Stimulated activated CD8-positive, alpha-beta memory T cell treated with anti-CD3 and anti-CD28 coated beads, Interleukin-7, amount 100 ng/mL, for 1 hour (primary cell): ENCODE results near the gene SESN1.

Experiments used
- DNase-seq, 2 donors: peaks; one replicate each; pipeline ENCODE4 v3.0.0-alpha.2; 2020; ENCODE audit warnings: low read depth in 2 of 2

Gene SESN1

DNA sequence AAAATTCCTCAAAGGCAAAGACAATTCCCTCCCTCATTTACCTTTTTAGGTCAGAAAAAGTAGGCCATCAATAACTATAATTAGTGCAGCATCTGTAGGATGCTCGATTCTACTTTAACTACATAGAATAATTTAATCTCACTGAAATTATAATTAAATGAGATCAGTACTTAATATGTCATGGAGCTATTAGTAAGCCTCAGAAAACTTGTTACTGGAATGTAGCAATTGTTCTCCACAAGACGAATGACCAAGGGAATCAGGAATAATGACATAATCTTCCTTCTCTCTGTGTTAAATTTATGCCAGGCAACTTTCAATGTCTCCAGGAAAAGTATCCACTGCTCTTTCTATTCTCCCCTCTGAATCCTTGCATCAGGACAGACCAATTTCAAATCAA is 34.1 kb downstream of the SESN1 start:
- DNase-seq: no peak

DNA sequence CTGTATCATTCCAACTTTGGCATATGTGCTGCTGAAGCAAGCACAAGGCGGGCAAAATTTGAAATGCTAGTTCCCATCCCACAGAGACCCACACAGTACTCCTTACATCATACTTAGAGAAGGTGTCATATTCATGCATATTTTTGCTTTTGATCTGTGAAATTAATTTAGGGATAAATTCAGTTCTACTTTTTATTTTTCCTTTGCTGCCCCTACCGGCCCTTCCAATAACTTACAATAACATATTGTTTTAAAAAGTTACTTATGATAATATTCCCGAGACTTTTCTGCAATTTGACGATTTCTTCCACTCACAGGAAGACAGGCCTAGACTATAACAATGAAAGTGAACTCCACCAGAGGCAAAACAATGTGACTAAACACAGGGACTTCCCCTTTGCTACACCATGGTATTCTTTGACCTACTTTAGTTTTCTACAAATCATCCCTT is 35.0 kb downstream of the SESN1 start:
- DNase-seq: no peak

DNA sequence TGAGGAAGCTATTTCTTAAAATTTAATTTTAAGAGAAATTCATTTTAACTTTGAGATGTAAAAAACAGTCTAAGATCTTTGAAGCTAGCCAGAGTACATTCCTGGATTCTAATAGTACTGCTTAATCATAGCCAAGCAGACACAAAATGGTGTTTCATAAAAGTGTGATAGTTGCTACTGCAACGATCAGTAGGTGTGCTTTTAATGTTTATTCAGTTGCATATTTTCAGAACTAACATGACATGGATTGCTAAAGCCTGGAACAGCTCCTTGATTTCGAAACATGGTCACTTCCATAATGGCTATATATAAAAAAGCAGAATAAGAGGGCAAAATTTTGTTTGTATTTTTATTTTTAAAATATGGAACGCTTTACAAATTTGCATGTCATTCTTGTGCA is 35.5 kb downstream of the SESN1 start:
- DNase-seq: no peak

DNA sequence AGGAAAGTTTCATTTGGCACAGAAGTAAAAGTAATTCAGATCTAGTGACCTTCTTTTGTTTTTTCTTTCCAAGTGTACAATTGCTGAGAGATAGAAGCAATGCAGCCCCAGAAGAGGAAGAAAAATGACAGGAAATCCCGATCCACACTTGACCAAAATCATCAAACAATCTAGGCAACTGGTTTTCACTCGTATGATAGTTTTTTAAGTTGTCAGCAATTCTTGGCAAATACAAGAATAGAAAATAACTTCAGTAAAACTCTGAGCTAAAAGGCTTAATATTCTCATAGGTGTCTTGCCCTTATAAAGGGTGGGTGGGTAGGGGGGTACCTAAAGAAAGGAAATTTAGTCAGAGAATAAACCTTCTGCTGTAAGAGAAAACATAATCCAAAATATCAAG is 36.0 kb downstream of the SESN1 start:
- no peak for DNase-seq

DNA sequence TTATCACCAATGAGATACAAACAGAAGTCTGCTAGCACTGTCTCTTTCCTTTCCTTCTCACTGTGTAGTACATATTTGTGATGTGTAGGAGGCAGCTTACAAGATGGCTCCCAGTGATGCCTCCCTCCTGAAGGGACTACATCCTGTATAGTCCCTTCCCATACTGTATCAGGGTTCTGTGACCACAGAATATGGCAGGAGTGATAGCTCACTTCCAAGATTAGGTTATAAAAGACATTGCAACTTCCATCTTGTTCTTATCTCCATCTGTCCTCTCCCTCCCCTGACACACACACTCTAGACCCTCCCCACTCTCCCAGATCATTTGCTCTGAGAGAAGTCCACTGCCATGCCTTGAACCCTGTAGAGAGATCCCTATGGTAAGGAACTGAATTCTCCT is 38.0 kb downstream of the SESN1 start:
- DNase-seq: no peak

DNA sequence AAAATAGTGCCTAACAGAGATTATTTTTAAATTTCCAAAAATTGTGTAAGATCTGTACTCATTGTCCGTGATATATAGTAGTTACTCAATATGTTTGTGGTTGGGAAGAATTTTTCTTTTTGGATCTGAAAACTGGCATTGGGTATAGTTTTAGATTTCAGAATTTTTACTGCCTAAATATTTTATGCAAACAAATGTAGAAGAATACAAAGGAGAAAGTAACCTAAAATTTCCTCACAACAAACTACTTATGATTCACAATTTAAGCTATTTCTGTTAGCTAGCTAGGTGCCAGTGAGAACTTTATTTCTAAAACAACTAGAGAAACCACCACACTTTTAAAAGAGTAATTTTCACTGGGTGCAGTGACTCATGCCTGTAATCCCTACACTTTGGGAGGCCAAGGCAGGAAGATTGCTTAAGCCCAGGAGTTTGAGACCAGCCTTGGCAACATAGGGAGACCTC is 38.8 kb downstream of the SESN1 start:
- DNase-seq: no peak

DNA sequence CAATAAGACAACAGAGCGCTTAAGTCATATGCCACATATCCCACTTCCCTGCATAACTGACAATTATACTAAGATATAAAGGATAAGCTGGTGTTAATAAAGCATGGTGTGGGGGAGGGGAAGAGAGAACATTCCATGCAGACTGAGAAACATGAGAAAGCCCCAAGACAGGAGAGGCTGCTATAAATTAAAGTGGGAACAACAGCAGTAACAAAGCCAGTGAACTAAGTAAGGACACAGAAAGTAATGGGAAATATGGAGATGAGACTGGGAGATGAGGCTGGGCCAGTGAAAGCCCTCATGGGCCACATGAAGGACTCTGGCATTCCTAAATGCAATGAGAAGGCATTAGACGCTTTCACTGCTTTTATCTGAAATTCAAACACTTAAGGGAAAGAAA is 41.3 kb downstream of the SESN1 start:
- DNase-seq: no peak

DNA sequence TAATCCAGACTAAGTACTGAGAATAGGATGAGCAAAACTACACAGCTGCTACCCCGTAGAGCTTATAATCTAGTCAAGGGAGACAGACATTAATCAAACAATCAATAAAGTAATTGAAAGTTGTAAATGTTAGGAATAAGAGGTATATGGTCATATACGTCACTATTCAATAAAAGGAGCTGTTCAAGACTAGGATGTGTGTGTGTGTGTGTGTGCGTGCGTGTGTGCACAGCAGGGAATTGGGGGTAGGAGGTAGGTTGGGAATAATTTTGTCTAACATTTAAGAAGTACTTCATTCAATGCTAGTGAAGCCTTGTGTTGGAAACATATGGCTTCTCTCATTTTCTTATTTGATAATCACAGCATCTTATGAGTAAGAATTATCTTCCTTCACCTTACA is 41.8 kb downstream of the SESN1 start:
- no peak for DNase-seq

DNA sequence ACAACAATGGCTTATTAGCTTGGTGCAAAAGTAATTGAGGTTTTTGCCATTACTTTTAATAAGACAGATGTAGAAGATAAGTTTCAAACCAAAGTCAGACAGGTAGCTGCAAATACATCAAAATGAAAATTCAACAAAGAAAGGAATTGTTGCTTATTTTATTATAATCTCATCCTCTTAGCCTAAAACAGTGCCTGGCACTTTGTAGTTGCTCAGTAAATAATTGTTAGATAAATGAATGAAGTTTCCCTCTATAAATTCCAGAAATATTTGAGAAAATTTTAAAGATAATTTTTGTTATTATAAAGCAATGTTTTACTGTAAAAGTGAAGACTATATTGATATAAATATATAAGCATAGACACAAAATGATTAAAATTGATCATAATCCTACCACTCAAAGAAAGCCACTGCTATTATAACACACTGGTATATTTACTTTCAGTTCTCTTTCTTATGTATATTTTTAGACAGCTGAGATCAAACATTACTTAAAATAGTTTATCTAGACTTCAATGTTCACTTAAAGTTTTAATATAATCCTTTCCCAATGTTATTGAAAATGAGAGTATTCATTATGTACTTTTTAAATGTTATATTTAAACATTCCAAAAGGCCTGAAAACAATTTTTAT is 42.5 kb downstream of the SESN1 start:
- no peak for DNase-seq

DNA sequence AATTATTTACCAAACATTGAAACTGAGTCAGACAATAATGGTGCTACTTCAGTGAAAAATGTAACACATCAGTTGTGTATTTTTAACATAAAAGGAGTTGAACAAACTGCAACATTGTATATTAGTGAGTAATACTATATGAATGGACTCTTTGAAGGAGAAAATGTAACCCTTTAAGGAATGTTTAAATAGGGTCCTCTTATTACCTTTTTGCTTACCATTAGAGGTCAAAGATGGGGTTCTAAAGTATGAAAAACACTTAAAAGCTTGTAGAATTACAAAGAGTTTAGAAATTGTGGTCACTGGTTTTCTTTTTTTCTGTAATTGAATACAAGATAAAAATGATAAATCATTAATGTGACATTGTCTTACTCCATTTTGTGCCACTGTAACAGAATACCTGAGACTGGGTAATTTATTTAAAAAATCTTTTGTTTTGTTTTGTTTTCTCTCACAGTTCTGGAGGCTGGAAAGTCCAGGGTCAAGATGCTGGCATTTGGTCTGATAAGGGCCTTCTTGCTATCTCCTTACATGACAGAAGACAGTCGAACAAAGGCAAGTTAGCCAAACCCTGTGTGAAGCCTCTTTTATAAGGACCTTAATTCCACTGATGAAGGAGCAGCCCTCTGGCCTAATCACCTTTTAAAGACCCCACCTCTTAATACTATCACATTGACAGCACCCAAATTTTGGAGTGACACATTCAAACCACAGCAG is 43.2 kb downstream of the SESN1 start:
- no peak for DNase-seq

DNA sequence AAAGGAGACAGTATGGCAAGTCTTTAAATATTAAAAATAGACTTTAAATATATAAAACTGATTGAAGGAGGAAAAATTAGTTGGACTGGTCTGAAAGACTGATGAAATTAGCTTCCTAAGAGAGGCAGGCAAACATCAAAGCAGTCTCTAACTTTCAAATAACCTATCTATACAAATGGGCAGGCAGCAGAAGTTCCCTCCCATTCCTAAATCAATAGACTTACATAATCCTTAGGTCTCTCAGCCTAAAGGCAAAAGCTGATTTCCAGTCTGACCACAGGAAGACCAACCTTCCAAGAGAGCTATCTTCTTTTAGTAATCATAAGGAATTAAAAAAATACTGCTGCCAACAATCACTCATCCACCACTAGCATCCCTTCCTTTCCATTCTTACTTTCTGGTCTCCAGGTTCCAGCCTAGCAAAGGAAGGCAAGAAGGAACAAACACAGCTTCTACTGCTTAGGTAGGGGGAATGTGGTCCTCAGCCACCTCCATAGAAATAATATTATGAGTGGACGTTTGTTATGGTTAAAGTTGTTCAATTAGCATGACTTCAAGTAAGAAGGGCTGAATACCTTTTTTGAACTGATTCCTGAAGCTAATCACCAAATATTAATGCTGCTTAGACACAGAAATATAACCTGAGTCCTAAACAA is 44.1 kb downstream of the SESN1 start:
- DNase-seq: no peak

DNA sequence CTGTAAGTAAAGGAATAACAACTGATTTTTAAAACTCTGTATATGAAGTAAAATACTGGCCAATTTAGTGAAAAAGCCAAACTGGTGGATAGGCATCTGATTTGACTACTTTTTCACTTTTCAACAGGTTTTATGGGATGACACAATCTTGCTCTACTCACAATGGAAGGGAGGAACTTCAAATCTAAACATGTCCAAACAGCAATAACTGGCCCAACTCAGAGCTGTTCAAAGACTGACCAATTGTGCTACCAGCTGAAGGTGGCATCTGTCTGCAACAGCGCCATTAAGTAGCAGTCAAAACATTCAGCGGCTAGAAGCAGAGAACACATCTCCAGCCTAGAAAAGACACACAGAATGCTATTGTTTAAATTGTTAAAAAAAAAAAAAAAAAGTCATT is 44.6 kb downstream of the SESN1 start:
- DNase-seq: no peak

DNA sequence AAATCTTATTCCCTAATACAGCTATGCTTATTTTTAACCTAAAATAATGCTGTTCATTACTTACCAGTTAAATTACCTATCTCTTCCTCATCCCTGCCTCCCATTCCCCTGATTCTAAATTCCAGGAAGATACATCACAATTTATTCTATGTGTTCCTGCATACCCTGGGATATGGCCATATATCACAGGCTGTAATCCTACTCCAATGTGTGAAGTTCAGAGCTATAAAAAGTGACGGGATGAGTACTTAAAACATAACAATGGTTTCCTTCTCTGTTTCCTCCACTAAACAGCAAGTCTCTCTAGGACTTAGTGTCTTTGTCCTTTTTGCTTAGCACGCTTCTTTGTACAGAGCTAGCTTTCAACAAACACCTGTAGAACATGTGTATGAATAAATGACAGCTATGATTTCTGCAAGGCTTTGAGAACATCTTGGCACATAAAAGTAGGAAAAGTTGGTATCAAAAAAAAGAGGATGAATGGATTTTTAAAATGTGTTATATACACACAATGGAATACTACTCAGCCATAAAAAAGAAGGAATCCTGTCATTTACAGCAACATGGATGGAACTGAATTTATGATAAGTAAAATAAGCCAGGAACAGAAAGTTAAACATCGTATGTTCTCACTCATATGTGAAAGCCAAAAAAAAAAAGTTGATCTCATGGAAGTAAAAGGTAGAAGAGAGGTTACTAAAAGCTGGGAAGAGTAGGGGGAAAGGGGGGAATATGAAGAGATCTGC is 45.8 kb downstream of the SESN1 start:
- DNase-seq: no peak

DNA sequence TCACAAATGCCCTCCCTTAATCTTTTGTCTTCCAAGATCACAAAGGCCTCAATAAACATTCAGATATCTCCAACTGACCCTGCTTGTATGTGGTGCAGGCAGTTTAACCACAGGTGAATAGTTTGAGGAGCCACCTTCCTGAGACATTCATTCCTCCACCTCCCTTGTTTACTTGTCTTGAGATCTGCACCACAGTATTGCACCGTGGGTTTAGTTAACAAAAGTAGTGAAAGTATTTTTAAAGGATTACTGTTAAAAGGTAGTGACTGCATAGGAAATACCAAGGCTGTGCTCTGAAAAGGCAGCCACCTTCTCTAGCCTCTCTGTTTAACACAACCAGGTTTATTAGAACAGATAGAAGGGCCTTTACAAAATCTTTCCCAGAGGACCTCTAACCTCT is 46.5 kb downstream of the SESN1 start:
- DNase-seq: no peak

DNA sequence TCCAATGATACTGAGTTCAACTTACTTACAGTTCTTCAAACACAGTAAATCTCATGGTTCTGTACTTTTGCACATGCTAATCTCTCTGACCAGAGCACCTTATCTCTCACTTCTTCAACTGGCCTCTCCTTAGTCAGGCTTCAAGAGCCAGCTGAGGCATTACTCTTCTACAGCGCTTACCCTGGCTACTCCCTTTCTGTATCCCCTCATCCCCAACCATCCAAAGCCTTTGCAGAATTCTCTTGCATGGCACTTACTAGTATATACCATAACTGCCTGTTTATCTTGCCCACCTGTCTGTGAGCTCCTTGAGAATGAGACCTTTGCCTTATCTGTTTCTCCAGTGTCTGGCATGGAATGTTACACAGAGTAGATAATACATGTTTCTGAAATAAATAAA is 49.2 kb downstream of the SESN1 start:
- no peak for DNase-seq

DNA sequence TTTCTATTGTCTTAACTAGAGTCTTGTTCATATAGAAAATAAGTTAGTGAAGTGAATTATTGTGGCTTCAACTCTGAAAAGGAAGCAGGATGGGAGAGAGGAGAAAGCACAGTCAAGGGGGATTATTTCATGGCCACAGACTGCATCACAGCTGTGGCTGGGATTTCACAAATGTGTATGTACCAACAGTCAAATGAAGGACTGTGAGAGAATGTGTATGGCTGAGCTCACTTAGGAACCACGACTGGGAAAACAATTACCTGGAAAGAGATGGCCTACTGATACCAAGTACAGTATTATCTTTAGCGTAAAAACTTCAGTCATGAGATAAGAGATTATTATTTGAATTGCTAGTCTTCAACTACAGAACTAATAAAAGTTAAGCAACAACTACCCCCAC is 54.9 kb downstream of the SESN1 start:
- DNase-seq: no peak

DNA sequence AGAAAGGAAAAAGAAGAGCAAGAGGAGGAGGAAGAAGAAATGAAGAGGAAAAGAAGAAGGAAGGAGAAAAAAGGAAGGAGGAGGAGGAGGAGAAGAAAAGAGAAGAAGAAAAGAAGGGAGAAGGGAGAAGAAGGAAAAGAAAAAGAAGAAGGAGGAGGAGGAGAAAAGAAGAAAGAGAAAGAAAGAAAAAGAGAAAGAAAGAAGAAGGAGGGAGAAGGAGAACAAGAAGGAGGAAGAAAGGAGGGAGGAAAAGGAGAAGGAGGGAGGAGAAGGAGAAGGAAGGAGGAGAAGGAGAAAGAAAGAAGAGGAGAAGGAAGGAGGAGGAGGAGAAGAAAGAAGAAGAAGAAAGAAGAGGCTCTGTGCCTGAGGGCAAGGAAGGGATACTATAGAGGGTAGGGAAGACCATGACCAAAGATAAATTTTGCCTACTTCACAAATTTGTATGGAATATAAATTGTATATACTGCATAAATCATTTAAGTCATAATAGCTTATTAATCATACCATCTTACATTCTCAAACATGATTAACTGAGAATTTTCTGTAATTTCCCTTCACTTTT is 55.7 kb downstream of the SESN1 start:
- no peak for DNase-seq

DNA sequence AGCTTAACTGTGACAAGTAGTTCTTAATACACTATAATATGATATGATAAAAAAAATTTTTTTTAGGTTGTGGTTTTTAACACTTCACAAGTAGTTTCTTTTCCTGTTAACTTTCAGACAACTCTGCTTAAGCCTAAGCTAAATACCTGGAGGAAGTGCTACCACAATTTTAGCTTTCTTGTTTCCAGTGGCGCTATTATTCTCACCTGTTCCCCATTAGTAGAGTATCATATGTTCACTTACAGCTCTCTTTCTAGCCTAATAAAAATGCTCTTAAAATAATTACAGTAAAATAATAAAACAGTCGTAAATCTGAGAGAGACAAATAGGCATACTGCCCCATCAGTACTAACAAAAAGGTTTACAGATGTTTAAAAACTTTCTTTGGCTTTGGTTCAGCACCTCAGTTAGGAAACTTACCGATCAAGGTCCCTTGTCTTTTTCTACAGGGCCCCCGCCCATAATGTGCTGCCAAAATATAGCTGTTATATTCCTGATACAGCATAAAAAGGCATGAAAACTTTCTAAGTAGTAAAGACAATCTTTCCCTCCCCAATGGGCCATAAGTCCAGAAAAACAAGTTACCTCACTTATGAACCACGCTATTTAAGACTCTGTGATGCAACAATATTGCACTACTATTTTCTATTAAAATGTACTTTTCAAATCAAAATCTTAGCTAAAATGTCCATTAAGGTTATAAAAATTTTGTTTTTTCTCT is 57.9 kb downstream of the SESN1 start:
- no peak for DNase-seq

DNA sequence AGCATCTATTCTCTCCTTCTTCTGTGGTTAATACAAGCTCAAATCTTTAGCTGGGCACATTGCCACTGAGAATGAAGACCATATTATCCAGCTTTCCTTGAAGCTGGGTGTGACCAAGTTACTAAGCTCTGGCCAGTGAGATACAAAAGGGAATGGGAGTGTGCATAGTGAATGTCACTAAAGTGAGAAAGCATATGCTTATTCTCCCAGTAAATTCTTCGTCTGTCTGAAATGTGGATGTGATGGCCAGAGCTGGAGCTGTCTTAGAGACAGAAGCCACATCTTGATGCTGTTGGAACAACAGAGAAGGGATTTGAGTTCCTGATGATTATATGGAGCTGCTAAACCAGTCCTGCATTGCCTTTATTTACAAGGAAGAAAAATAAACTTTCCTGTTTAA is 60.1 kb downstream of the SESN1 start:
- no peak for DNase-seq

DNA sequence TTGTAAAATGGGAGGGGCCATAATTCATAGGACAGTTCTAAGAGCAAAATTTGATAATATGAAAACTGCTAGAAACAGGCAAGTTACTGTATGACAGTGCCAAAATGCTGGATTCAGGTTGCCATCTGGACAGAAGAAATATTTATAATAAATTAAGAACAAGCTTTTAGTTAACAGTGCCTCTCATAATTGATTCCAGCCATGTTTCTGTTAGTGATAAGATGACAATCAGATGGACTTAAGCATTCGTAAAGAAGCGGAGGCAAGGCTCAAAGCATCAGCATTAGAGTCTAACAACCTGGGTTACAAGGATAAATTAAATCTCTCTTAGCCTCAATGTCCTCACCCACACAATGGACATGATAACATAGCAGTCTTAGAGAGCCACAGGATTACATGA is 61.0 kb downstream of the SESN1 start:
- DNase-seq: no peak

DNA sequence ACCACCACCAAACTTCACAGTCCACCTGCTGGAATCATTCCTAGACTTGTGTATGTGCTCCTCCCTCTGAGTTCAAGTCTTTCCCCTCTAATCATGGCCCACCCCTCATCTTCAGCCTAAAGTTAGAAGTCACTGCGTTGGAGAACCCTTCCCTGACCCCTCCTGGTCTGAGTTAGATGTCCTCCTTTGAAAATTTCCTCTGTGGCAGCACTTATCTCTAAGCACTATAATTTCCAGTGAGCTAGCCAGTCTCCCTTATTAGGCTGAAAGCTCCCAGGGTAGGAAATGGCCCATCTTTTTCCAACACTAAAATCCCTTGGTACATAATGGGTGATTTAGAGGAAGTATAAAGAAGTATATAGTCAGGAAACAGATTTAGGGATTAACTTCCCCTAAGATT is 63.2 kb downstream of the SESN1 start:
- DNase-seq: no peak
